ENCODE results near the gene MAD1L1.

GRCh38 chr7:2084331-2084730 lies 148.4 kb downstream of the MAD1L1 start:
- TF ChIP-seq ZFP3 (CRISPR knock-in tag; IDR thresholded peaks at IDR 0.05) = no peak
- no peak for TF ChIP-seq PATZ1 (CRISPR knock-in tag; IDR thresholded peaks at IDR 0.05; ENCODE audit: borderline replicate concordance)

Data from SK-N-SH treated with all-trans-retinoic acid at 6 μM for 48 hours (cell line).